A549 (cell line): Measurements from ENCODE around the gene RNF41. TPM values are rescaled to one million over a fixed set of nuclear protein-coding genes. Genes with fewer than 3 reads are reported as not detected.

Source experiments
- ATAC-seq, 2 experiments: fragments of 200-7000 bp in 1 of 2; fragments of >200 bp in 1 of 2; cut with Nextera tagmentation in 1 of 2; cut with Tn5 transposase in 1 of 2; 3 replicates each; pipeline versions ENCODE4 v1.8.0 to v1.9.1; 2018 to 2020; ENCODE audit warnings: mild to moderate bottlenecking in 1 of 2, moderate library complexity in 1 of 2
- CTCF ChIA-PET: fragments of 300-600 bp; sonication (Branson Sonifier 250); formaldehyde crosslinking; extraction: SDS; loops from one replicate; lab custom pipeline; 2021; ENCODE audit warnings: antibody characterized with exemption, inconsistent platforms; lab: Yijun Ruan, JAX
- POLR2A ChIA-PET: fragments of 350-600 bp; formaldehyde crosslinking; extraction: SDS; loops from one replicate; lab custom pipeline; 2021; ENCODE audit warnings: antibody characterized with exemption, inconsistent platforms; lab: Yijun Ruan, JAX
- DNase-seq, 2 experiments: peaks; one replicate each; pipeline versions ENCODE4 v3.0.0 to v3.0.0-alpha.2; 2011 to 2016; ENCODE audit warnings: low read depth in 1 of 2, low spot score in 1 of 2
- FAIRE-seq: peaks from 2 replicates; lab custom pipeline; 2011; peaks lifted over from hg19 to GRCh38; lab: Jason Lieb, UNC
- H3K27ac ChIP-seq, 2 experiments: fragments of >200 bp; sonication (Bioruptor Twin); formaldehyde crosslinking; 3 replicates each; pipeline ENCODE4 v1.5.1; 2016 to 2017
- H3K4me1 ChIP-seq: fragments of >200 bp; sonication (Bioruptor Twin); formaldehyde crosslinking; 3 replicates; pipeline ENCODE4 v1.6.1; 2016
- H3K4me2 ChIP-seq: fragments of >200 bp; sonication (Bioruptor Twin); formaldehyde crosslinking; 3 replicates; pipeline ENCODE4 v1.6.1; 2016
- H3K4me3 ChIP-seq: fragments of >200 bp; sonication (Bioruptor Twin); formaldehyde crosslinking; 3 replicates; pipeline ENCODE4 v1.5.1; 2016
- H3K9me3 ChIP-seq: fragments of >200 bp; sonication (Bioruptor Twin); formaldehyde crosslinking; 3 replicates; pipeline ENCODE4 v1.6.1; 2016
- ATOH8 ChIP-seq: fragments of 250-450 bp; sonication (Bioruptor Pico); IDR thresholded peaks from 2 replicates; pipeline ENCODE4 v1.5.0; 2020; ENCODE audit warnings: low read depth, mild to moderate bottlenecking, moderate library complexity
- BCL3 ChIP-seq: fragments of >200 bp; sonication (Bioruptor Twin); formaldehyde crosslinking; IDR thresholded peaks from 3 replicates; pipeline ENCODE4 v1.6.1; 2016
- BHLHE40 ChIP-seq: IDR thresholded peaks from 2 replicates; pipeline ENCODE4 v1.6.1; 2012; ENCODE audit warnings: low read depth, low read length, inconsistent platforms
- CBX2 ChIP-seq: fragments of 200-600 bp; sonication (generic); IDR thresholded peaks from 2 replicates; pipeline ENCODE4 v1.6.1; 2016; ENCODE audit warnings: low read depth, mild to moderate bottlenecking, borderline replicate concordance
- CBX8 ChIP-seq: fragments of 200-600 bp; sonication (generic); IDR thresholded peaks from 2 replicates; pipeline ENCODE4 v1.6.1; 2016
- CEBPB ChIP-seq, 2 experiments: fragments of >200 bp in 1 of 2; sonication (Bioruptor Twin) in 1 of 2; formaldehyde crosslinking in 1 of 2; IDR thresholded peaks; 2 replicates each; pipeline ENCODE4 v1.6.1; 2012 to 2016
- CHD2 ChIP-seq: fragments of 150-350 bp; IDR thresholded peaks from 2 replicates; pipeline ENCODE4 v1.6.1; 2014; ENCODE audit warnings: low read length; ENCODE audit not compliant: partially characterized antibody
- CHD4 ChIP-seq: fragments of 200-600 bp; sonication (generic); IDR thresholded peaks from 2 replicates; pipeline ENCODE4 v1.6.1; 2016; ENCODE audit warnings: antibody characterized with exemption, mild to moderate bottlenecking, borderline replicate concordance
- CTCF ChIP-seq: fragments of >200 bp; sonication (Bioruptor Twin); formaldehyde crosslinking; IDR thresholded peaks from 3 replicates; pipeline ENCODE4 v1.5.1; 2016
- FOSL2 ChIP-seq, 2 experiments: fragments of 450-650 bp in 1 of 2; fragments of >200 bp in 1 of 2; sonication (Bioruptor Twin) in 1 of 2; formaldehyde crosslinking; IDR thresholded peaks; 2 replicates each; pipeline versions ENCODE4 v1.5.0 to v1.6.1; 2016 to 2020; ENCODE audit warnings: mild to moderate bottlenecking in 1 of 2, moderate library complexity in 1 of 2
- GATA3 ChIP-seq: IDR thresholded peaks from 2 replicates; pipeline ENCODE4 v1.6.1; 2012; ENCODE audit warnings: borderline replicate concordance
- HDAC2 ChIP-seq: fragments of 200-600 bp; sonication (generic); IDR thresholded peaks from 2 replicates; pipeline ENCODE4 v1.6.1; 2016
- HEYL ChIP-seq: fragments of 250-450 bp; sonication (Bioruptor Pico); IDR thresholded peaks from 2 replicates; pipeline ENCODE4 v1.8.0; 2021; ENCODE audit warnings: mild to moderate bottlenecking, moderate library complexity
- HOXB5 ChIP-seq: fragments of 250-450 bp; sonication (Bioruptor Pico); IDR thresholded peaks from 2 replicates; pipeline ENCODE4 v1.5.0; 2020; ENCODE audit warnings: mild to moderate bottlenecking, moderate library complexity
- JUN ChIP-seq, 2 experiments: fragments of >200 bp; sonication (Bioruptor Twin); formaldehyde crosslinking; IDR thresholded peaks; 2 replicates in 1 of 2; 3 replicates in 1 of 2; pipeline ENCODE4 v1.6.1; 2016 to 2017
- MYC ChIP-seq: IDR thresholded peaks from 2 replicates; pipeline ENCODE4 v1.6.1; 2012; ENCODE audit warnings: mild to moderate bottlenecking, inconsistent platforms, low read length, improper control_type of control experiment, borderline replicate concordance
- NFE2L2 ChIP-seq: fragments of 150-350 bp; conservative IDR thresholded peaks from 2 replicates; pipeline ENCODE4 v1.6.1; 2014; ENCODE audit warnings: low read length
- NPAS2 ChIP-seq: fragments of 250-450 bp; sonication (Bioruptor Pico); IDR thresholded peaks from 2 replicates; pipeline ENCODE4 v1.8.0; 2022; ENCODE audit warnings: mild to moderate bottlenecking, moderate library complexity, borderline replicate concordance
- NR3C1 ChIP-seq: fragments of >200 bp; sonication (Bioruptor Twin); formaldehyde crosslinking; IDR thresholded peaks from 3 replicates; pipeline ENCODE4 v1.6.1; 2017
- POLR2A ChIP-seq: IDR thresholded peaks from 2 replicates; pipeline ENCODE4 v1.6.1; 2012; ENCODE audit warnings: mild to moderate bottlenecking, low read length
- POLR2AphosphoS2 ChIP-seq: conservative IDR thresholded peaks from 2 replicates; pipeline ENCODE4 v1.6.1; 2012; ENCODE audit warnings: low read length, improper control_type of control experiment, inconsistent platforms
- REST ChIP-seq: fragments of 200-600 bp; sonication (generic); IDR thresholded peaks from 2 replicates; pipeline ENCODE4 v1.6.1; 2016; ENCODE audit warnings: antibody characterized with exemption, mild to moderate bottlenecking, moderate library complexity
- RFX5 ChIP-seq: fragments of 450-650 bp; IDR thresholded peaks from 2 replicates; pipeline ENCODE4 v1.7.1; 2014; ENCODE audit warnings: antibody characterized with exemption, mild to moderate bottlenecking, moderate library complexity
- TFCP2L1 ChIP-seq: fragments of 250-450 bp; sonication (Bioruptor Pico); IDR thresholded peaks from 2 replicates; pipeline ENCODE4 v1.5.0; 2021; ENCODE audit warnings: mild to moderate bottlenecking
- TP53 ChIP-seq: fragments of 250-450 bp; sonication (Bioruptor Pico); IDR thresholded peaks from 2 replicates; pipeline ENCODE4 v1.5.0; 2021; ENCODE audit warnings: mild to moderate bottlenecking, moderate library complexity
- ZC3H11A ChIP-seq: fragments of 450-650 bp; IDR thresholded peaks from 2 replicates; pipeline ENCODE4 v1.6.1; 2014; ENCODE audit warnings: antibody characterized with exemption, mild to moderate bottlenecking
- ZNF302 ChIP-seq: fragments of 250-450 bp; sonication (Bioruptor Pico); IDR thresholded peaks from 2 replicates; pipeline ENCODE4 v1.9.0; 2021; ENCODE audit warnings: inconsistent platforms, mild to moderate bottlenecking, moderate library complexity
- WGBS: methylation state at CpG from one replicate; pipeline ENCODE4 v1.1.6; 2017; ENCODE audit errors: missing lambda C conversion rate; 5-methylcytosine and 5-hydroxymethylcytosine counted together
- polyA plus RNA-seq, 4 experiments: library from polyadenylated mRNA; depleted of rRNA in 3 of 4; stranded (reverse); fragments of >200 nt; fragmentation: RNase III in 1 of 4; extraction: RNeasy Plus Mini Kit Qiagen cat#74134 plus additional on column Dnase treatment in 1 of 4; gene quantifications; 2 replicates in 3 of 4; 3 replicates in 1 of 4; pipeline ENCODE4 v1.2.3, GENCODE V29; 2011 to 2017
- TF ChIP-seq, protein P1 (sequence below): IDR thresholded peaks from 2 replicates; pipeline ENCODE4 v1.6.1; 2012; ENCODE audit warnings: low read depth, borderline replicate concordance
- TF ChIP-seq, protein P2 (sequence below): fragments of 450-650 bp; IDR thresholded peaks from 2 replicates; pipeline ENCODE4 v1.6.1; 2014; ENCODE audit warnings: antibody characterized with exemption

Gene RNF41
- polyA plus RNA-seq, 2 of the 4 experiments (the other 2 are of a cell fraction) = 21.7 to 47.8 TPM

DNA sequence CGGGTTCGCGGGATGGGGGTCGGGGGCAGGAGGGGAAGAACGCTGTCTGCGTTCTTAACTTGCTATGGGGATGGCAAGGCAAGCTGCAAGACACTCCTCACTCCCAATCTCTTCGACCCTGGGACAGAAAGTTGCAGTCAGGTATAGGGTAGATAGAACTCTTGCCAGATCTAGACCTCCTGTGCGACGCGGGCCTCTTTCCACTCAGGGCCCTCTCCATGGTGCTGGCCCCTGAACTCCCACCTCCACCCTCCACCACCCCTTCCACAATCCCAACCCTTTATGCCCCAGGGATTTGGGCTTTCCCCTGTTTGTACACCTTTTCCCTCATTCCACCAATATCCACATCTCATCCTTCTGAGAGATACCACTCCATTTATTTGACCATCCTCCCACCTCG lies 3.2 kb upstream of the RNF41 start:
- Histone ChIP-seq H3K27ac (peak overlapping the region; percentile 80 to 91), H3K4me1 (peaks cover 27% of the 10 kb centered on the region)
- CTCF ChIA-PET = interaction anchor here (0.5 to 2.6 kb wide), 5 partner anchors 11 to 827 kb away, joined by 3 to 9 read pairs (median 3); no protein-coding TSS in a partner anchor
- no peak for ATAC-seq
- TF ChIP-seq POLR2AphosphoS2 = no peak
- TF ChIP-seq REST = peak; percentile 71
- TF ChIP-seq, all 56 proteins: peak for 1
- Histone ChIP-seq H3K4me2 (peak overlapping the region; percentile 87), H3K9me3 (no peaks in the 10 kb centered on the region), H3K4me3 (peak overlapping the region; percentile 66)
- POLR2A ChIA-PET = no interaction called here
- no peak for DNase-seq
- FAIRE-seq = no peak
- WGBS = 64% methylated on average over 11 of the region's 11 CpGs

DNA sequence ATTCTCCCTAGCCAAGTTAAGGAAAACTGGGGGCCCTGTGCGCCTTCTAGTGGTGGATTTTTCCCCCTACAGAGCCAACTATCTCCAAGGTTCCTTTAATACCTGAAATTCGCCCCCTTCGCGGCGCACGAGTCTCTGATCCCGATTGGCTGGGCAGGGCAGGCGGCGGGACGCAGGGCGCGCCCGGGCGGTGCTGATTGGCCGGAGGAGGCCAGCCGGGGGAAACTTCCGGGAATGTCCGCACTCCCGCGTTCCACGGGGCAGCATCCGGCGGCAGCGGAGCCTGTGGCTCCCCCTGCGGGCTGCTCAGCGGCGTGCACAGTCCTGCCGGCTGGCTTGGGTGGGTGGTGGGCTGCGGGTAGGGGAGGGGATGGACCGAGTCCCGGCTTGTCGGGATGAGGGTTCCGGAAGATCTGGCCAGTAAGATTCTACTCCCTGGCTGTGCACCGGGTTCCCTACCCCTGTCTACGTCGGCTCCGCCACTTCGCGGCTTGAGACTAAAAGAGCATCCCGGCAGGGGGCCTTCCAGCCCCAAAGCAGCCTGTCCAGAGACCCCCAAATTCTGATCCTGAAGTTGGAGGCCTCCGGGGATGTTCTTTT lies 2.5 kb upstream of the RNF41 start, which contains the start of gene NABP2:
Gene NABP2, plus strand, starts transcription at position 241 of the 600 bp plus-strand sequence. CDS start 515 bp downstream, outside the sequence.
- peak; percentile 99 for DNase-seq
- H3K4me2 ChIP-seq = peak within 1 kb of the TSS; percentile 87
- peaks cover 26% of the 10 kb centered on the region for H3K4me1 ChIP-seq
- no peak for FAIRE-seq
- ChIA-PET CTCF (interaction anchor here (1.0 to 4.2 kb wide), 6 partner anchors 18 to 105 kb away, joined by 3 to 56 read pairs (median 18); partner anchors contain the start of genes SMARCC2 and ZC3H10), POLR2A (no interaction called here)
- H3K27ac ChIP-seq = peak within 1 kb of the TSS; percentile 80 to 94
- H3K4me3 ChIP-seq = peak within 1 kb of the TSS; percentile 66
- peak; percentile 84 to 89 for ATAC-seq
- WGBS = 3% methylated on average over 24 of the region's 41 CpGs
- no peaks in the 10 kb centered on the region for H3K9me3 ChIP-seq
- TF ChIP-seq BCL3 (0 out of 3 replicates have a peak, but pooled peaks have one; percentile 12), HDAC2 (no peak), ZC3H11A (no peak), TP53 (no peak), TFCP2L1 (no peak), HEYL (no peak), CEBPB (IDR thresholded peaks at IDR 0.05) (no peak), MYC (no peak; the same call in 1 of the 2 replicates), CTCF (peak; percentile 95), ATOH8 (CRISPR knock-in tag) (no peak), CBX8 (no peak), ZNF302 (CRISPR knock-in tag) (no peak), NFE2L2 (no peak), HOXB5 (CRISPR knock-in tag) (no peak), POLR2AphosphoS2 (no peak), BHLHE40 (no peak), NPAS2 (CRISPR knock-in tag) (no peak), POLR2A (peak; percentile 61), FOSL2 (IDR thresholded peaks at IDR 0.05) (no peak), FOSL2 (CRISPR knock-in tag; IDR thresholded peaks at IDR 0.05) (no peak), NR3C1 (no peak), JUN (IDR thresholded peaks at IDR 0.05) (peak in 1 of 2 experiments; percentile 64; a peak in 2 of 5 replicates), CBX2 (no peak), GATA3 (no peak), RFX5 (peak; percentile 89), CHD2 (no peak), CHD4 (no peak)
- TF ChIP-seq, protein P1, sequence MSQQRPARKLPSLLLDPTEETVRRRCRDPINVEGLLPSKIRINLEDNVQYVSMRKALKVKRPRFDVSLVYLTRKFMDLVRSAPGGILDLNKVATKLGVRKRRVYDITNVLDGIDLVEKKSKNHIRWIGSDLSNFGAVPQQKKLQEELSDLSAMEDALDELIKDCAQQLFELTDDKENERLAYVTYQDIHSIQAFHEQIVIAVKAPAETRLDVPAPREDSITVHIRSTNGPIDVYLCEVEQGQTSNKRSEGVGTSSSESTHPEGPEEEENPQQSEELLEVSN = peak; percentile 93
- TF ChIP-seq, protein P2, sequence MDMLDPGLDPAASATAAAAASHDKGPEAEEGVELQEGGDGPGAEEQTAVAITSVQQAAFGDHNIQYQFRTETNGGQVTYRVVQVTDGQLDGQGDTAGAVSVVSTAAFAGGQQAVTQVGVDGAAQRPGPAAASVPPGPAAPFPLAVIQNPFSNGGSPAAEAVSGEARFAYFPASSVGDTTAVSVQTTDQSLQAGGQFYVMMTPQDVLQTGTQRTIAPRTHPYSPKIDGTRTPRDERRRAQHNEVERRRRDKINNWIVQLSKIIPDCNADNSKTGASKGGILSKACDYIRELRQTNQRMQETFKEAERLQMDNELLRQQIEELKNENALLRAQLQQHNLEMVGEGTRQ = peak; percentile 68
